HUES6 (cell line): Measurements from ENCODE around the gene TTC39B.

Experiments used
- H3K27ac ChIP-seq: 2 replicates; pipeline ENCODE4 v1.7.0; 2013; ENCODE audit warnings: low read depth, mild to moderate bottlenecking, low read length, inconsistent platforms
- H3K27me3 ChIP-seq: 2 replicates; pipeline ENCODE4 v1.6.1; 2013; ENCODE audit warnings: low read length; ENCODE audit not compliant: control insufficient read depth, insufficient read depth
- H3K36me3 ChIP-seq: 2 replicates; pipeline ENCODE4 v1.6.1; 2013; ENCODE audit warnings: low read length; ENCODE audit not compliant: control insufficient read depth, insufficient read depth
- H3K4me1 ChIP-seq: 2 replicates; pipeline ENCODE4 v1.6.1; 2013; ENCODE audit warnings: low read length; ENCODE audit not compliant: control insufficient read depth, insufficient read depth
- H3K4me3 ChIP-seq: 2 replicates; pipeline ENCODE4 v1.5.1; 2013; ENCODE audit warnings: low read depth, low read length
- H3K9ac ChIP-seq: one replicate; pipeline ENCODE4 v1.6.1; 2013; ENCODE audit warnings: mild to moderate bottlenecking, low read length
- H3K9me3 ChIP-seq: 2 replicates; pipeline ENCODE4 v1.6.1; 2013; ENCODE audit warnings: low read depth, low read length; ENCODE audit not compliant: control insufficient read depth, insufficient read depth

The TTC39B gene

GRCh38 chr9:15135164-15135792 is 171.7 kb downstream of the TTC39B start:
- Histone ChIP-seq H3K9ac (no peak overlapping the region), H3K9me3 (no peaks in the 10 kb centered on the region; the same call in 1 of the 2 replicates), H3K4me1 (peaks cover 30% of the 10 kb centered on the region), H3K27ac (no peak overlapping the region), H3K27me3 (no peaks in the 10 kb centered on the region), H3K4me3 (no peak overlapping the region), H3K36me3 (no peaks in the 10 kb centered on the region)

- Histone ChIP-seq H3K9me3 (no peaks in the 10 kb centered on the region; the same call in 1 of the 2 replicates), H3K4me1 (peaks cover 24% of the 10 kb centered on the region), H3K27ac (no peak overlapping the region), H3K4me3 (no peak overlapping the region), H3K27me3 (no peaks in the 10 kb centered on the region), H3K36me3 (no peaks in the 10 kb centered on the region), H3K9ac (no peak overlapping the region)
Observed at GRCh38 chr9:15133488-15133887, 173.5 kb downstream of the TTC39B start.

DNA sequence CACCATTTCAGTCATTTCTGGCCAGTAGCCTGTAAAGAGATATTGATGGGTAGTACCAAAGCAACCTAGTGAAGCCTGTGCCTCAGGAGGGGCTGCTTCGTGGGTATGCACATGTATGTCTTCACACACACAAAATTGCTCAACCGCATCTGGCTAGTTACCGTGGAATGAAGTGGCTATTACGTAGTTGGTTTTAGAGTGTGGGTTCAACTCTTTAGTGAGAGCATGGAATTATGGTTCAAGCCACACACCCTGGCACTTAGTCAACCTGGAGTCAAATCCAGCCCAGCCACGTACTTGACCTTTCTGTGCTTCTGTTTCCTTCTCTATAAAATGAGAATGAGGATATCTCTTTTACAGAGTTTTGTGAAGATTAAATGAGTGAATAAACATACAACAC is 174.9 kb downstream of the TTC39B start:
- H3K36me3 ChIP-seq, result no peaks in the 10 kb centered on the region
- no peaks in the 10 kb centered on the region for H3K27me3 ChIP-seq
- no peak overlapping the region for H3K4me3 ChIP-seq
- H3K4me1 ChIP-seq, result peaks cover 12% of the 10 kb centered on the region
- no peaks in the 10 kb centered on the region; the same call in 1 of the 2 replicates for H3K9me3 ChIP-seq
- H3K27ac ChIP-seq, result no peak overlapping the region
- H3K9ac ChIP-seq, result no peak overlapping the region

DNA sequence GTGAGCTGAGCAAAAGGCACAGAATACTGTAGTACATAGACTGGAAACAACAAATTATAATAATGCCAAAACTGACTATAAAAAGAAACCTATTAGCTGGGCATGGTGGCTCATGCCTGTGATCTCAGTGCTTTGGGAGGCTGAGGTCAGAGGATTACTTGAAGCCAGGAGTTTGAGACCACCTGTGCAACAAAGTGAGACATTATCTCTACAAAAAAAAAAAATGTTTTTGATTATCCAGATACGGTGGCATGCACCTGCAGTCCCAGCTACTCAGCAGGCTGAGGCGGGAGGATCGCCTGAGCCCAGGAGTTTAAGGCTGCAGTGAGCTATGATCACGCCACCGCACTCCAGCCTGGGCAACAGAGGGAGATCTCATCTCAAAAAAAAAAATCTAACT is 175.9 kb downstream of the TTC39B start:
- no peak overlapping the region for H3K9ac ChIP-seq
- no peaks in the 10 kb centered on the region for H3K9me3 ChIP-seq
- no peak overlapping the region for H3K4me3 ChIP-seq
- no peaks in the 10 kb centered on the region for H3K36me3 ChIP-seq
- no peak overlapping the region for H3K27ac ChIP-seq
- no peaks in the 10 kb centered on the region for H3K27me3 ChIP-seq
- peaks cover 4% of the 10 kb centered on the region for H3K4me1 ChIP-seq

- Histone ChIP-seq H3K9ac (no peak overlapping the region), H3K9me3 (no peaks in the 10 kb centered on the region), H3K27ac (no peak overlapping the region), H3K4me1 (peaks cover 9% of the 10 kb centered on the region; the same call in 1 of the 2 replicates), H3K36me3 (no peaks in the 10 kb centered on the region), H3K27me3 (no peaks in the 10 kb centered on the region), H3K4me3 (no peak overlapping the region)
Observed at GRCh38 chr9:15127831-15128230, 179.2 kb downstream of the TTC39B start.

DNA sequence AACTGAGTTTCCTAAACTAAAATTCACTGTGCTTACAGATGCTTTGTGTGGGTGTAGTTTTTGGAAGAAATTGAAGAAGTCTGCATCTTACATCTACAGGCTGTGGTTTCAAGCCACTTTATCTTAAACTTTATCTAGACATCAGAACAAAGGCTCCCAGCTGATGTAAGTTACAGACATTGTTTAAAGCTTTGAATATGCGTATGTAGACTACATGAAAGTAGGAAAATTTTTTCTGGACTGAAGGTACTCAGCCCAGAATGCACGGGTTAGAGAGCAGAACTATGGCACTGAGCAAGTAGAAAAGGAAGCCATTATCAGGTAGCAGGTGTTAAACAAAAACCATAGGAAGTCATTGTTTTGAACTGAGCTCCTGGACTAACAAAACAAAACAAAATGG is 185.4 kb downstream of the TTC39B start:
- Histone ChIP-seq H3K4me1 (peaks cover 18% of the 10 kb centered on the region; the same call in 1 of the 2 replicates), H3K27ac (0 out of 2 replicates have a peak overlapping the region, but pooled peaks have one; percentile 14), H3K27me3 (no peaks in the 10 kb centered on the region), H3K9me3 (no peaks in the 10 kb centered on the region), H3K36me3 (no peaks in the 10 kb centered on the region), H3K4me3 (no peak overlapping the region), H3K9ac (no peak overlapping the region)

- H3K9ac ChIP-seq, result peak overlapping the region; percentile 30
- no peaks in the 10 kb centered on the region for H3K9me3 ChIP-seq
- H3K36me3 ChIP-seq, result no peaks in the 10 kb centered on the region
- no peaks in the 10 kb centered on the region for H3K27me3 ChIP-seq
- H3K27ac ChIP-seq, result no peak overlapping the region
- no peak overlapping the region for H3K4me3 ChIP-seq
- peaks cover 16% of the 10 kb centered on the region for H3K4me1 ChIP-seq
Observed at GRCh38 chr9:15116130-15116580, 190.9 kb downstream of the TTC39B start.

DNA sequence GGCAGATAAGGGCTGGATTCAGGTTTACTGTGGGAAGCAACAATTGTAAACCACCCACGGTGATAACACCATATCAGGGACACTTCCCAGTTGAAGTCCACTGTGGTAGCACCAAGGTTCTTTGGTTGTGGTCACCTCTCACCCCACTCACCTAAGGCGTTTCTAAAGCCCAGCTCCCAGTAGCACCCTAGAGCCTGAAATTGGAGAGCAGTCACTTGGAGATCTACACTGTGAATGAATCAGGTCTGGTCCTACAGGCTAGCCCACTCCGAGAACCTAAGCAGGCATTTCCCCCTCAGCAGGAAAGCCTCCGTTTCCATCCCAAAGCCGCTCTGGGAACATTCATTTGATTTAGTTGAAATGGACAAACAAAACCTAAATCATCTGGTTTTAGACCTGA is 191.3 kb downstream of the TTC39B start:
- H3K9ac ChIP-seq, result no peak overlapping the region
- H3K4me1 ChIP-seq, result peaks cover 15% of the 10 kb centered on the region
- no peak overlapping the region for H3K4me3 ChIP-seq
- no peaks in the 10 kb centered on the region for H3K27me3 ChIP-seq
- H3K9me3 ChIP-seq, result no peaks in the 10 kb centered on the region
- H3K27ac ChIP-seq, result no peak overlapping the region
- no peaks in the 10 kb centered on the region for H3K36me3 ChIP-seq

- no peak overlapping the region for H3K9ac ChIP-seq
- H3K27me3 ChIP-seq, result no peaks in the 10 kb centered on the region
- H3K27ac ChIP-seq, result no peak overlapping the region
- peaks cover 15% of the 10 kb centered on the region for H3K4me1 ChIP-seq
- no peaks in the 10 kb centered on the region for H3K9me3 ChIP-seq
- no peak overlapping the region for H3K4me3 ChIP-seq
- no peaks in the 10 kb centered on the region for H3K36me3 ChIP-seq
Observed at GRCh38 chr9:15115041-15115440, 192.0 kb downstream of the TTC39B start.
